Type B pancreatic cell (in vitro differentiated cells): ENCODE measurements around the gene CCDC66. TPM values are rescaled to one million over a fixed set of nuclear protein-coding genes. Genes with fewer than 3 reads are reported as not detected.

Experiments used
- DNase-seq: peaks from one replicate; pipeline ENCODE4 v3.0.0; 2021; ENCODE audit warnings: mixed read lengths; ENCODE audit not compliant: unreplicated experiment; ENCODE audit errors: extremely low spot score
- H3K27ac Mint-ChIP-seq: 2 replicates; pipeline ENCODE4 v1.8.0; 2021; ENCODE audit warnings: mild to moderate bottlenecking, mixed read lengths
- H3K27me3 Mint-ChIP-seq: 2 replicates; pipeline ENCODE4 v1.8.0; 2021; ENCODE audit warnings: mixed read lengths
- H3K36me3 Mint-ChIP-seq: 2 replicates; pipeline ENCODE4 v1.8.0; 2021; ENCODE audit warnings: mixed read lengths
- H3K4me1 Mint-ChIP-seq: one replicate; pipeline ENCODE4 v1.8.0; 2021; ENCODE audit warnings: mixed read lengths; ENCODE audit not compliant: unreplicated experiment
- H3K4me3 Mint-ChIP-seq: 2 replicates; pipeline ENCODE4 v1.8.0; 2021; ENCODE audit warnings: mild to moderate bottlenecking, mixed read lengths
- H3K9me3 Mint-ChIP-seq: 2 replicates; pipeline ENCODE4 v1.8.0; 2021; ENCODE audit warnings: mixed read lengths
- CTCF ChIP-seq: fragments of 200-600 bp; sonication (generic); conservative IDR thresholded peaks from 2 replicates; pipeline ENCODE4 v1.5.0; 2021; ENCODE audit warnings: antibody characterized with exemption, mild to moderate bottlenecking
- total RNA-seq: library from RNA; stranded (reverse); gene quantifications from 2 replicates; pipeline ENCODE4 v1.2.1, GENCODE V29; 2021; ENCODE audit warnings: low replicate concordance

CCDC66 gene
- total RNA-seq, 1 donor from 2014 or later: 39.5 TPM

GRCh38 chr3:56624725-56625124, 67.8 kb downstream of the CCDC66 start:
- H3K27me3 Mint-ChIP-seq: no peaks in the 10 kb centered on the region
- no peak overlapping the region for H3K27ac Mint-ChIP-seq
- no peak for TF ChIP-seq CTCF
- DNase-seq: no peak
- H3K4me3 Mint-ChIP-seq: no peak overlapping the region
- peaks cover 33% of the 10 kb centered on the region for H3K36me3 Mint-ChIP-seq
- H3K9me3 Mint-ChIP-seq: no peaks in the 10 kb centered on the region
- peaks cover 5% of the 10 kb centered on the region for H3K4me1 Mint-ChIP-seq

GRCh38 chr3:56629047-56629446, 72.1 kb downstream of the CCDC66 start:
- Mint-ChIP-seq H3K9me3 (no peaks in the 10 kb centered on the region), H3K27me3 (no peaks in the 10 kb centered on the region), H3K4me1 (peaks cover 6% of the 10 kb centered on the region), H3K36me3 (peaks cover 31% of the 10 kb centered on the region), H3K4me3 (no peak overlapping the region), H3K27ac (no peak overlapping the region)
- TF ChIP-seq CTCF: no peak
- no peak for DNase-seq

- H3K9me3 Mint-ChIP-seq: no peaks in the 10 kb centered on the region
- TF ChIP-seq CTCF: no peak
- peaks cover 28% of the 10 kb centered on the region for H3K36me3 Mint-ChIP-seq
- no peak overlapping the region for H3K27ac Mint-ChIP-seq
- no peaks in the 10 kb centered on the region for H3K27me3 Mint-ChIP-seq
- no peak for DNase-seq
- H3K4me1 Mint-ChIP-seq: peaks cover 6% of the 10 kb centered on the region
- H3K4me3 Mint-ChIP-seq: no peak overlapping the region
Observed at GRCh38 chr3:56629451-56629850, 72.5 kb downstream of the CCDC66 start.

- Mint-ChIP-seq H3K4me3 (no peak overlapping the region), H3K27ac (no peak overlapping the region), H3K36me3 (peaks cover 33% of the 10 kb centered on the region), H3K4me1 (peaks cover 12% of the 10 kb centered on the region), H3K27me3 (no peaks in the 10 kb centered on the region), H3K9me3 (no peaks in the 10 kb centered on the region)
- DNase-seq: no peak
- no peak for TF ChIP-seq CTCF
Observed at GRCh38 chr3:56630966-56631365, 74.0 kb downstream of the CCDC66 start.

GRCh38 chr3:56633181-56633580, 76.2 kb downstream of the CCDC66 start:
- H3K9me3 Mint-ChIP-seq: no peaks in the 10 kb centered on the region
- H3K36me3 Mint-ChIP-seq: peaks cover 38% of the 10 kb centered on the region
- H3K4me3 Mint-ChIP-seq: no peak overlapping the region
- H3K27ac Mint-ChIP-seq: no peak overlapping the region
- H3K27me3 Mint-ChIP-seq: no peaks in the 10 kb centered on the region
- peaks cover 12% of the 10 kb centered on the region for H3K4me1 Mint-ChIP-seq
- TF ChIP-seq CTCF: no peak
- DNase-seq: no peak
